Measurements from ENCODE around the gene PIM3.

PIM3 gene

GRCh38 chr22:49996518-49997250 lies 36.1 kb downstream of the PIM3 start:
- H3K9me3 ChIP-seq (ENCODE audit: insufficient read depth, low read length, severe bottlenecking): no peaks in the 10 kb centered on the region
- H3K27ac ChIP-seq (ENCODE audit: low read length): no peak overlapping the region
- no peaks in the 10 kb centered on the region for H3K4me1 ChIP-seq (ENCODE audit: insufficient read depth, low read length)
- H4K20me1 ChIP-seq (ENCODE audit: insufficient read depth, low read length): peaks cover 7% of the 10 kb centered on the region; the same call in 1 of the 2 replicates
- ATAC-seq (ENCODE audit: insufficient read depth, low read depth): no peak
- H2AFZ ChIP-seq (ENCODE audit: low read depth, low read length): no peak overlapping the region
- no peaks in the 10 kb centered on the region for H3K27me3 ChIP-seq (ENCODE audit: insufficient read depth, low read length, poor library complexity)
- H3K9ac ChIP-seq (ENCODE audit: low read depth, low read length): no peak overlapping the region
- H3K4me2 ChIP-seq (ENCODE audit: insufficient read depth, low read length): no peak overlapping the region
- DNase-seq: no peak
- no peaks in the 10 kb centered on the region for H3K79me2 ChIP-seq (ENCODE audit: insufficient read depth, low read length)
- no peak for TF ChIP-seq EZH2 (IDR thresholded peaks at IDR 0.05; ENCODE audit: borderline replicate concordance, low read depth, low read length, severe bottlenecking)
- TF ChIP-seq, protein P1, sequence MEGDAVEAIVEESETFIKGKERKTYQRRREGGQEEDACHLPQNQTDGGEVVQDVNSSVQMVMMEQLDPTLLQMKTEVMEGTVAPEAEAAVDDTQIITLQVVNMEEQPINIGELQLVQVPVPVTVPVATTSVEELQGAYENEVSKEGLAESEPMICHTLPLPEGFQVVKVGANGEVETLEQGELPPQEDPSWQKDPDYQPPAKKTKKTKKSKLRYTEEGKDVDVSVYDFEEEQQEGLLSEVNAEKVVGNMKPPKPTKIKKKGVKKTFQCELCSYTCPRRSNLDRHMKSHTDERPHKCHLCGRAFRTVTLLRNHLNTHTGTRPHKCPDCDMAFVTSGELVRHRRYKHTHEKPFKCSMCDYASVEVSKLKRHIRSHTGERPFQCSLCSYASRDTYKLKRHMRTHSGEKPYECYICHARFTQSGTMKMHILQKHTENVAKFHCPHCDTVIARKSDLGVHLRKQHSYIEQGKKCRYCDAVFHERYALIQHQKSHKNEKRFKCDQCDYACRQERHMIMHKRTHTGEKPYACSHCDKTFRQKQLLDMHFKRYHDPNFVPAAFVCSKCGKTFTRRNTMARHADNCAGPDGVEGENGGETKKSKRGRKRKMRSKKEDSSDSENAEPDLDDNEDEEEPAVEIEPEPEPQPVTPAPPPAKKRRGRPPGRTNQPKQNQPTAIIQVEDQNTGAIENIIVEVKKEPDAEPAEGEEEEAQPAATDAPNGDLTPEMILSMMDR (IDR thresholded peaks at IDR 0.05; ENCODE audit: borderline replicate concordance, extremely low read depth, low read length, poor library complexity, severe bottlenecking): no peak
- no peak overlapping the region for H3K4me3 ChIP-seq (ENCODE audit: low read depth in 1 of 2, low read length in 2 of 2)
- no peaks in the 10 kb centered on the region for H3K36me3 ChIP-seq (ENCODE audit: insufficient read depth, low read length)

- H3K27ac ChIP-seq (ENCODE audit: low read length): no peak overlapping the region
- H3K27me3 ChIP-seq (ENCODE audit: insufficient read depth, low read length, poor library complexity): no peaks in the 10 kb centered on the region
- H2AFZ ChIP-seq (ENCODE audit: low read depth, low read length): no peak overlapping the region
- ATAC-seq (ENCODE audit: insufficient read depth, low read depth): no peak
- H3K4me1 ChIP-seq (ENCODE audit: insufficient read depth, low read length): no peaks in the 10 kb centered on the region
- H3K9me3 ChIP-seq (ENCODE audit: insufficient read depth, low read length, severe bottlenecking): no peaks in the 10 kb centered on the region
- no peak for DNase-seq
- no peak for TF ChIP-seq EZH2 (IDR thresholded peaks at IDR 0.05; ENCODE audit: borderline replicate concordance, low read depth, low read length, severe bottlenecking)
- TF ChIP-seq, protein P1 (IDR thresholded peaks at IDR 0.05; ENCODE audit: borderline replicate concordance, extremely low read depth, low read length, poor library complexity, severe bottlenecking): no peak
- H3K9ac ChIP-seq (ENCODE audit: low read depth, low read length): no peak overlapping the region
- H3K36me3 ChIP-seq (ENCODE audit: insufficient read depth, low read length): no peaks in the 10 kb centered on the region
- no peaks in the 10 kb centered on the region for H3K79me2 ChIP-seq (ENCODE audit: insufficient read depth, low read length)
- peaks cover 7% of the 10 kb centered on the region; the same call in 1 of the 2 replicates for H4K20me1 ChIP-seq (ENCODE audit: insufficient read depth, low read length)
- no peak overlapping the region for H3K4me3 ChIP-seq (ENCODE audit: low read depth in 1 of 2, low read length in 2 of 2)
- H3K4me2 ChIP-seq (ENCODE audit: insufficient read depth, low read length): no peak overlapping the region
These were observed 36.7 kb downstream of the PIM3 start for GRCh38 chr22:49997251-49997599.

GRCh38 chr22:49997932-49998717 lies 37.6 kb downstream of the PIM3 start:
- DNase-seq (no peak), ATAC-seq (ENCODE audit: insufficient read depth, low read depth) (no peak)
- TF ChIP-seq, protein P1 (IDR thresholded peaks at IDR 0.05; ENCODE audit: borderline replicate concordance, extremely low read depth, low read length, poor library complexity, severe bottlenecking): no peak
- no peak for TF ChIP-seq EZH2 (IDR thresholded peaks at IDR 0.05; ENCODE audit: borderline replicate concordance, low read depth, low read length, severe bottlenecking)
- Histone ChIP-seq H4K20me1 (ENCODE audit: insufficient read depth, low read length) (peaks cover 7% of the 10 kb centered on the region; the same call in 1 of the 2 replicates), H3K79me2 (ENCODE audit: insufficient read depth, low read length) (no peaks in the 10 kb centered on the region), H3K4me2 (ENCODE audit: insufficient read depth, low read length) (no peak overlapping the region), H3K4me1 (ENCODE audit: insufficient read depth, low read length) (no peaks in the 10 kb centered on the region), H3K36me3 (ENCODE audit: insufficient read depth, low read length) (no peaks in the 10 kb centered on the region), H3K27ac (ENCODE audit: low read length) (no peak overlapping the region), H3K27me3 (ENCODE audit: insufficient read depth, low read length, poor library complexity) (no peaks in the 10 kb centered on the region), H2AFZ (ENCODE audit: low read depth, low read length) (no peak overlapping the region), H3K9me3 (ENCODE audit: insufficient read depth, low read length, severe bottlenecking) (no peaks in the 10 kb centered on the region), H3K9ac (ENCODE audit: low read depth, low read length) (no peak overlapping the region), H3K4me3 (ENCODE audit: low read depth in 1 of 2, low read length in 2 of 2) (no peak overlapping the region)
